ENCODE results near the gene HOXA7. TPM values are rescaled to one million over a fixed set of nuclear protein-coding genes. Genes with fewer than 3 reads are reported as not detected.
A peak's percentile ranks its signal among the peaks of the same experiment; 100 is the strongest.

Gene HOXA7
- total RNA-seq, 1 donor from 2014 or later: 1.4 TPM

- DNase-seq: no peak
Measured at GRCh38 chr7:27146491-27147198, 9.8 kb downstream of the HOXA7 start.

- DNase-seq: no peak
Measured at GRCh38 chr7:27145914-27146412, 10.5 kb downstream of the HOXA7 start.

GRCh38 chr7:27145165-27145913 is 11.1 kb downstream of the HOXA7 start:
- DNase-seq: no peak

GRCh38 chr7:27144781-27145164 is 11.7 kb downstream of the HOXA7 start:
- DNase-seq: no peak

- no peak for DNase-seq
Measured at GRCh38 chr7:27143950-27144780, 12.3 kb downstream of the HOXA7 start.

- DNase-seq: peak; percentile 81
Measured at GRCh38 chr7:27143023-27143949, 13.2 kb downstream of the HOXA7 start, which contains the start of gene HOXA5. Gene HOXA5 (minus strand): TSS chr7:27143681. CDS start chr7:27143607, 74 bp downstream.

- DNase-seq: no peak
Measured at GRCh38 chr7:27142580-27143022, 13.9 kb downstream of the HOXA7 start.

GRCh38 chr7:27141923-27142579 is 14.4 kb downstream of the HOXA7 start:
- no peak for DNase-seq

- no peak for DNase-seq
Measured at GRCh38 chr7:27141137-27141922, 15.1 kb downstream of the HOXA7 start.

GRCh38 chr7:27140126-27140857 is 16.2 kb downstream of the HOXA7 start:
- DNase-seq: no peak

- no peak for DNase-seq
Measured at GRCh38 chr7:27139334-27140125, 16.9 kb downstream of the HOXA7 start.

- no peak for DNase-seq
Measured at GRCh38 chr7:27138985-27139333, 17.5 kb downstream of the HOXA7 start.

GRCh38 chr7:27138472-27138871 is 18.0 kb downstream of the HOXA7 start:
- DNase-seq: no peak

GRCh38 chr7:27137640-27138315 is 18.7 kb downstream of the HOXA7 start:
- DNase-seq: no peak

GRCh38 chr7:27134392-27134791 is 22.1 kb downstream of the HOXA7 start:
- peak; percentile 59 for DNase-seq

- peak; percentile 37 for DNase-seq
Measured at GRCh38 chr7:27133409-27134231, 22.9 kb downstream of the HOXA7 start.

GRCh38 chr7:27132978-27133377 is 23.5 kb downstream of the HOXA7 start:
- no peak for DNase-seq
